RWPE1 (cell line): Measurements from ENCODE around the gene PRKCG.
A peak's percentile ranks its signal among the peaks of the same experiment; 100 is the strongest.

Experiments used
- CTCF ChIA-PET: fragments of 350-600 bp; sonication (Branson Sonifier 250); formaldehyde crosslinking; extraction: SDS; loops from one replicate; lab custom pipeline; 2021; lab: Yijun Ruan, JAX
- POLR2A ChIA-PET: fragments of 400-600 bp; formaldehyde crosslinking; extraction: SDS; loops from one replicate; lab custom pipeline; 2020; ENCODE audit warnings: antibody characterized with exemption; ENCODE audit not compliant: low non-redundant PET; lab: Yijun Ruan, JAX
- DNase-seq: peaks from one replicate; pipeline ENCODE4 v3.0.0; 2012; ENCODE audit warnings: low spot score
- H3K27ac ChIP-seq: fragments of 450-650 bp; 2 replicates; pipeline ENCODE4 v1.5.1; 2017
- CTCF ChIP-seq: fragments of 450-650 bp; conservative IDR thresholded peaks from 2 replicates; pipeline ENCODE4 v1.5.1; 2017; ENCODE audit warnings: low read depth, mild to moderate bottlenecking

Gene PRKCG

GRCh38 chr19:53927739-53928138 is 45.7 kb downstream of the PRKCG start:
- ChIA-PET CTCF (no interaction called here), POLR2A (interaction anchor here (0.5 kb wide), 1 partner anchor 22 kb away, joined by 4 read pairs; no protein-coding TSS in a partner anchor)
- no peak overlapping the region for H3K27ac ChIP-seq
- DNase-seq = peak; percentile 63
- no peak for TF ChIP-seq CTCF

GRCh38 chr19:53936029-53936428 is 54.0 kb downstream of the PRKCG start:
- no peak overlapping the region for H3K27ac ChIP-seq
- ChIA-PET POLR2A (no interaction called here), CTCF (interaction anchor here (0.6 to 0.7 kb wide), 3 partner anchors 20 to 46 kb away, joined by 3 to 5 read pairs (median 4); no protein-coding TSS in a partner anchor)
- no peak for DNase-seq
- TF ChIP-seq CTCF = no peak

GRCh38 chr19:53942001-53942786 is 60.2 kb downstream of the PRKCG start:
- no peak overlapping the region for H3K27ac ChIP-seq
- CTCF ChIA-PET = interaction anchor here (0.6 to 0.7 kb wide), 2 partner anchors 25 to 115 kb away, joined by 3 to 4 read pairs; no protein-coding TSS in a partner anchor
- no peak for TF ChIP-seq CTCF
- peak; percentile 49 for DNase-seq
- POLR2A ChIA-PET = no interaction called here

GRCh38 chr19:53944416-53944815 is 62.4 kb downstream of the PRKCG start:
- POLR2A ChIA-PET = no interaction called here
- no peak overlapping the region for H3K27ac ChIP-seq
- DNase-seq = no peak
- no peak for TF ChIP-seq CTCF
- CTCF ChIA-PET = interaction anchor here (0.6 kb wide), 1 partner anchor 168 kb away, joined by 5 read pairs; no protein-coding TSS in a partner anchor

- DNase-seq = no peak
- H3K27ac ChIP-seq = no peak overlapping the region
- no peak for TF ChIP-seq CTCF
- POLR2A ChIA-PET = no interaction called here
- CTCF ChIA-PET = interaction anchor here (0.6 kb wide), 1 partner anchor 168 kb away, joined by 5 read pairs; no protein-coding TSS in a partner anchor
Observed at GRCh38 chr19:53944933-53945332, 62.9 kb downstream of the PRKCG start.

- TF ChIP-seq CTCF = no peak
- POLR2A ChIA-PET = no interaction called here
- no peak overlapping the region for H3K27ac ChIP-seq
- no peak for DNase-seq
- CTCF ChIA-PET = no interaction called here
Observed at GRCh38 chr19:53945441-53945840, 63.4 kb downstream of the PRKCG start.
